ENCODE data around the gene ARHGEF4.

ARHGEF4 gene

GRCh38 chr2:130872741-130873125, 36.0 kb downstream of the ARHGEF4 start:
- Mint-ChIP-seq H3K27ac (no peak overlapping the region), H3K4me1 (ENCODE audit: low read depth) (peaks cover 8% of the 10 kb centered on the region), H3K36me3 (ENCODE audit: low read depth) (no peaks in the 10 kb centered on the region), H3K27me3 (peaks cover 17% of the 10 kb centered on the region), H3K4me3 (no peak overlapping the region), H3K9me3 (no peaks in the 10 kb centered on the region)
- no peak for DNase-seq

DNA sequence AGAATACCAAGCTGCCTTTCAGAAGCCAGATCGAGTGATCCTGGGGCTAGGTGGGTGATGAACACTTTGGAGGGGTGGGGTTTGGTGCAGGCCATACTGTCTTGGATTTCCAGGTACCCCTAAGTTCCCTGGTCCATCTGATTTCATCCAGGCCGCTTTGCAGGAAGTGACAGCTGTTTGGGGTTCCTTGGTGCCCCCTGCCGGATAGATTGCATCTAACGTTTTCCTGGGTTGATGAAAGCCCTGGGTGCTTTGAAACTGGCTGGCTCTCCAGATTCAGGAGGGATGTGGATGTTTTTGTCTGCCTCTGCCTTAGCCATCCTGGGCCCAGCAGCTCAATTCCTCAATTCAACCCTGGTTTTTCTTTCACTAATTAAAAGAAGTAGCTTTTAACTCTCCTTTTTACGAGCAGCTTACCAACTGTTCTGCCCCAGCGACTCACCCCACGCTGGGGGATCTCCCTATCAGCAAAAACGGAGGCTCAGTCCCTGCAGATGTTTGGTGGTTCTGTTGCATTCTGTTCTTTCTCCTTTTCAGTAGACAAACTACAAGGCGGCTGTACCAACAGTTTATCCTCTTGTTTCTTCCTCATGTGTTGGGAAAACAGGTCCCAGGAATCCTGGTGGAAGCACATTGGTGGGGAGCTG, 37.1 kb downstream of the ARHGEF4 start:
- H3K4me3 Mint-ChIP-seq: no peak overlapping the region
- H3K27me3 Mint-ChIP-seq: peaks cover 17% of the 10 kb centered on the region
- peaks cover 8% of the 10 kb centered on the region for H3K4me1 Mint-ChIP-seq (ENCODE audit: low read depth)
- no peak overlapping the region for H3K27ac Mint-ChIP-seq
- no peaks in the 10 kb centered on the region for H3K9me3 Mint-ChIP-seq
- no peaks in the 10 kb centered on the region for H3K36me3 Mint-ChIP-seq (ENCODE audit: low read depth)
- peak; percentile 78 for DNase-seq

DNA sequence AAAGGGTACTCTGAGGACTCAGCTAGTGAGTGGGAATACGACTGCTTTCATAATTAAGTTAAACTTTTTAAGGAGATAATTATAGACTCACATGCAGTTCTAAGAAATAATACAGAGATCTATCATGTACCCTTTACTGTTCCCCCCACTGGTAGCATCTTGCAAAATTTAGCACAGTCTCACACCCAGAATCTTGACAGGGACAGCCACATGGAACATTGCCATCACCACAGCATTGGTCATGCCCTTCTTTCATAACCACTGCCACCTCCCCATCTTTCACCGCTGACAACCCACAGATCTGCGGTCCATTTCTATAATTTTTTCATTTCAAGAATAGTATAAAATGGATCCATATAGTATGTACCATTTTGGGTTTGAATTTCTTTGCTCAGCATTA, 37.8 kb downstream of the ARHGEF4 start:
- H3K27me3 Mint-ChIP-seq: peaks cover 17% of the 10 kb centered on the region
- H3K27ac Mint-ChIP-seq: no peak overlapping the region
- H3K4me1 Mint-ChIP-seq (ENCODE audit: low read depth): peaks cover 8% of the 10 kb centered on the region
- no peak for DNase-seq
- no peak overlapping the region for H3K4me3 Mint-ChIP-seq
- H3K9me3 Mint-ChIP-seq: no peaks in the 10 kb centered on the region
- no peaks in the 10 kb centered on the region for H3K36me3 Mint-ChIP-seq (ENCODE audit: low read depth)

GRCh38 chr2:130875935-130876334, 39.2 kb downstream of the ARHGEF4 start:
- no peaks in the 10 kb centered on the region for H3K36me3 Mint-ChIP-seq (ENCODE audit: low read depth)
- peaks cover 8% of the 10 kb centered on the region for H3K4me1 Mint-ChIP-seq (ENCODE audit: low read depth)
- H3K9me3 Mint-ChIP-seq: no peaks in the 10 kb centered on the region
- peaks cover 15% of the 10 kb centered on the region for H3K27me3 Mint-ChIP-seq
- no peak for DNase-seq
- H3K27ac Mint-ChIP-seq: no peak overlapping the region
- H3K4me3 Mint-ChIP-seq: no peak overlapping the region

GRCh38 chr2:130877258-130877657, 40.5 kb downstream of the ARHGEF4 start:
- no peak for DNase-seq
- Mint-ChIP-seq H3K27me3 (peaks cover 18% of the 10 kb centered on the region), H3K27ac (no peak overlapping the region), H3K4me1 (ENCODE audit: low read depth) (peaks cover 8% of the 10 kb centered on the region), H3K9me3 (no peaks in the 10 kb centered on the region), H3K4me3 (no peak overlapping the region), H3K36me3 (ENCODE audit: low read depth) (no peaks in the 10 kb centered on the region)

- H3K4me3 Mint-ChIP-seq: no peak overlapping the region
- H3K4me1 Mint-ChIP-seq (ENCODE audit: low read depth): peaks cover 8% of the 10 kb centered on the region
Measured at GRCh38 chr2:130878316-130878715, 41.6 kb downstream of the ARHGEF4 start.

GRCh38 chr2:130878933-130879332, 42.2 kb downstream of the ARHGEF4 start:
- H3K27ac Mint-ChIP-seq: no peak overlapping the region
- no peak for DNase-seq

More at GRCh38 chr2:130878316-130878715, 41.6 kb downstream of the ARHGEF4 start:
- DNase-seq: peak; percentile 14
- no peaks in the 10 kb centered on the region for H3K9me3 Mint-ChIP-seq
- H3K36me3 Mint-ChIP-seq (ENCODE audit: low read depth): no peaks in the 10 kb centered on the region
- no peak overlapping the region for H3K27ac Mint-ChIP-seq
- H3K27me3 Mint-ChIP-seq: peaks cover 22% of the 10 kb centered on the region

DNA sequence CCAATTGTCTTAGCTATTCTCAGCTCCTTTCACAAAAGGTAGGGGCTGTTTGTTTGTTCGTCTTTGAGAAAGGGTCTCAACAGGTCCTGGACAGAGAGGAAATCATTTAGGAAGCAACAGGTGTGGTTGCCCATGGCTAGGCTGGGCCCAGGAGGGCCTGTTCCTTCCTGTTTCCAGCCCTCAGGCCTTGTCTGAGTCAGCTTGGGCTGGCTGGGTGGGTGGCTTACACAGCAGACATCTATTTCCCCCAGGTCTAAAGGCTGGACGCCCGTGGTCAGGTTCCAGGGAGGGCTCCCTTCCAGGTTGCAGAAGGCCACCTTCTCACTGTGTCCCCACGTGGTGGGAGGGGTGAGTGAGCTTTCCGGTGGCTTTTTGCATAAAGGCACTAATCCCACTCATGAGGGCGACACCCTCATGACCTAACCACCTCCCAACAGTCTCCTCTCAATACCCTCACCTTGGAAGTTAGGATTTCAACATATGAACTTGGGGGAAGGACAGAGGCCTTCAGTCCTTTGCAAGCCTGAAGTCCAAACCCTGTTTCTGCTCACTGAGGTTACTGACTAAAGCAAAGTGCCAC, 45.5 kb downstream of the ARHGEF4 start:
- no peak overlapping the region for H3K27ac Mint-ChIP-seq
- peaks cover 7% of the 10 kb centered on the region for H3K27me3 Mint-ChIP-seq
- no peaks in the 10 kb centered on the region for H3K4me1 Mint-ChIP-seq (ENCODE audit: low read depth)
- DNase-seq: no peak
- H3K36me3 Mint-ChIP-seq (ENCODE audit: low read depth): no peaks in the 10 kb centered on the region
- no peak overlapping the region for H3K4me3 Mint-ChIP-seq
- no peaks in the 10 kb centered on the region for H3K9me3 Mint-ChIP-seq

More at GRCh38 chr2:130878933-130879332, 42.2 kb downstream of the ARHGEF4 start:
- Mint-ChIP-seq H3K9me3 (no peaks in the 10 kb centered on the region), H3K4me1 (ENCODE audit: low read depth) (peaks cover 6% of the 10 kb centered on the region), H3K4me3 (no peak overlapping the region), H3K27me3 (peaks cover 22% of the 10 kb centered on the region), H3K36me3 (ENCODE audit: low read depth) (no peaks in the 10 kb centered on the region)

DNA sequence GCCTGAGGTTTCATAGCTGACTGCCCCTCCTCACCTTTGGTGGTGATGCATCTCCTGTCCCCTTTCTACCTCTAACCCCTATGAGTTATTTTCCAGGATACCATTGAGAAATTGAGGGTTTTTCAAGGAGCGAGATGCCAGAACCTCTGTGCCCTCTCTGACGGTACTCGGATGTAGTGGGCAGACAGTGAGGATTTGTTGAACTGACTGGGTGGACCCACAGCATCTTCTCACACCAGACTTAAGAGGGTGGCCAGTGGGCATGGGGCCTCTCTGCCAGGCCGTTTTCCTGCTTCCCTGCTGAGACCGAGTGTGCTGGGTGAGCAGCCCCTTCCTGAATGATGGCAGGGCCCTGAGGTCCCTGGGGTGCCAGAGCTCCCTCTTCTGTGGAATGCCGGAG, 46.3 kb downstream of the ARHGEF4 start:
- peaks cover 7% of the 10 kb centered on the region for H3K27me3 Mint-ChIP-seq
- no peak overlapping the region for H3K27ac Mint-ChIP-seq
- H3K9me3 Mint-ChIP-seq: no peaks in the 10 kb centered on the region
- no peak overlapping the region for H3K4me3 Mint-ChIP-seq
- no peaks in the 10 kb centered on the region for H3K36me3 Mint-ChIP-seq (ENCODE audit: low read depth)
- DNase-seq: no peak
- no peaks in the 10 kb centered on the region for H3K4me1 Mint-ChIP-seq (ENCODE audit: low read depth)

DNA sequence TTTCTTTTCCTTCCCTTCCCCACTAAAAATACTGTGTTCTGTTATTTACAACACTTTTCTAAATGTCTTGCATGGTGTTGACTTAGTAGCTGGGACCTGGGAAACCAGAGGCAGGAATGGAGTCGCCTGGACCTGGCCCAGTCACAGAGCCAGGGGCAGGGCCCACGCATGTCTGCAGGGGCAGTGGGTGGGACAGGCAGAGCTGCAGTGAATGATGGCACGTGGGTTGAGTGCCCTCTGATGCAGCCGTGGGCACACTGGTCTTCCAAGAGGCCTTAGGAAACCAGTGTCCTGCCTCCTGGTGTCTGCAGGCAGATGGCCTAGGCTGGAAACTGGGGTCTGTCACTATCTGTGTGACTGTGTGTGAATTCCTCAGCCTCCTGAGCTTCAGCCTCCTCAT, 46.8 kb downstream of the ARHGEF4 start:
- no peaks in the 10 kb centered on the region for H3K4me1 Mint-ChIP-seq (ENCODE audit: low read depth)
- H3K27ac Mint-ChIP-seq: no peak overlapping the region
- H3K27me3 Mint-ChIP-seq: peaks cover 7% of the 10 kb centered on the region
- DNase-seq: no peak
- H3K36me3 Mint-ChIP-seq (ENCODE audit: low read depth): no peaks in the 10 kb centered on the region
- no peak overlapping the region for H3K4me3 Mint-ChIP-seq
- no peaks in the 10 kb centered on the region for H3K9me3 Mint-ChIP-seq

DNA sequence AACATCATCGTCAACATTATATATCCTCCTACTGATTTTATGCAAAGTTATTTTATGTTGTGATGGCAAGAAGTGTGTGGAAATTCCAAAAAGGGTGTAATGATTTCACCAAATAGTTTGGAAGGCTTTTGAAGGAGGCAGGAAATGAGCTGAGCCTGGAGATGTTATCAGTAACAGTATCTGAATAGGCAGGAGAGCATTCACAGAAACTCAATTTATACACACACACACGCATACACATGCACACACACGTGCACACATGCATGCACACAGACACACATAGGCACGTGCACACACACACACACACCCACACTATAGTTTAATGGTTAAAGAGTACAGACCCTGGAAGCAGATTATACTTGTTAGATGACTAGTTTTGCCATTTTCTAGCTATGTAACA, 47.3 kb downstream of the ARHGEF4 start:
- no peaks in the 10 kb centered on the region for H3K9me3 Mint-ChIP-seq
- H3K36me3 Mint-ChIP-seq (ENCODE audit: low read depth): no peaks in the 10 kb centered on the region
- no peak overlapping the region for H3K27ac Mint-ChIP-seq
- H3K4me1 Mint-ChIP-seq (ENCODE audit: low read depth): no peaks in the 10 kb centered on the region
- H3K27me3 Mint-ChIP-seq: peaks cover 7% of the 10 kb centered on the region
- DNase-seq: no peak
- H3K4me3 Mint-ChIP-seq: no peak overlapping the region

- Mint-ChIP-seq H3K27ac (no peak overlapping the region), H3K36me3 (ENCODE audit: low read depth) (no peaks in the 10 kb centered on the region), H3K27me3 (peaks cover 7% of the 10 kb centered on the region), H3K4me3 (no peak overlapping the region), H3K9me3 (no peaks in the 10 kb centered on the region), H3K4me1 (ENCODE audit: low read depth) (no peaks in the 10 kb centered on the region)
- no peak for DNase-seq
Measured at GRCh38 chr2:130884503-130884902, 47.8 kb downstream of the ARHGEF4 start.

DNA sequence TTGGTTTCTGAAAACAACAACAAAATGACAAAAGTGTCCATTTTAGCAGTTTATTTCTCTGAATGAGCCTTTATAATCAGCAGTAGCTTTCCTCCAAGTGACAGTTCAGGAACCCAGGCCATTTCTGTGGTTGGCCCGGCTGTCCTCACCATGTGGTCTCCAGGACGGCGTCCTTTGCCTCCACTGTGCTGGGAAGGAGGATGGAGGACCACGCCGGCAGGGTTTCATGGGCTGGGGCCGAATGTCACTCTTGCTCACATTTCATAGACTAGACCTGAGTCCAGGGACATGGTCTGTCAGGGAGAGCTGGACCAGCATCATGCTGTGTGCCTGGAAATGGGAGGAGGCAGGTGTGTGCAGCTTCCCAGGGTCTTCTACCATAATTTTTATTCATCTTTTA, 50.9 kb downstream of the ARHGEF4 start:
- Mint-ChIP-seq H3K27ac (no peak overlapping the region), H3K4me3 (no peak overlapping the region), H3K36me3 (ENCODE audit: low read depth) (no peaks in the 10 kb centered on the region), H3K4me1 (ENCODE audit: low read depth) (no peaks in the 10 kb centered on the region), H3K27me3 (peaks cover 3% of the 10 kb centered on the region), H3K9me3 (no peaks in the 10 kb centered on the region)
- no peak for DNase-seq

DNA sequence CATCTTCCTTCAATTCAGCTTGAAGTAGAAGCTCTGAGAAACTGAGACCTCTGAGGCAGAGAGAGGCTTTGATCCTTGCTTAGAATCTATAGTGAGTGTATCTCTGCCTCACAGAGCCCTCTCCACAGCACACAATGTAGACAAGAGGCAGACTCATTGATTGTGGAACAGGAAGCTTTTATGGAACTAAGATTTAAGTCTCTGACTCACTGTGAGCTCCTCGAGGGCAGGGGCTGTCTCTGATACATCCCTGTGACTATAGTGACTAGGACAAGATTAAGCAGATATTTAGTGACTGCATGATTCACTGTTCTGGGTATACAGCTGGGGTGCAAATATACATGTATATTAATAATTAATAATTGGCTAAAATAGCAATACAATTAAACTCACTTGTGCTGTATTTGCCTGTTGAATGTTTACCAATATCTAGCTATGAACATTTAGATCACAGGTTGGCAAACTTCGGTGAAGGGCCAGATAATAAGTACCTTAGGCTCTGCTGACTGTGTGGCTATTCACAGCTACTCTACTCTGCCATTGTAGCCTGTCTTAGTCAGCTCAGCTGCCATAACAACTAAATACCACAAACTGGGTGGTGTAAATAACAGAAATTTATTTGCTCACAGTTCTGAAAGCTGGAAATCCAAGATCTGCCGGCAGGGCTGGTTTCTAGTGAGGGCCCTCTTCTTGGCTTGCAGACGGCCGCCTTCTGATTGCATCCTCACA, 54.4 kb downstream of the ARHGEF4 start:
- DNase-seq: no peak
- Mint-ChIP-seq H3K4me1 (ENCODE audit: low read depth) (no peaks in the 10 kb centered on the region), H3K4me3 (no peak overlapping the region), H3K36me3 (ENCODE audit: low read depth) (no peaks in the 10 kb centered on the region), H3K27ac (no peak overlapping the region), H3K27me3 (peaks cover 24% of the 10 kb centered on the region), H3K9me3 (no peaks in the 10 kb centered on the region)

GRCh38 chr2:130891966-130892365, 55.3 kb downstream of the ARHGEF4 start:
- Mint-ChIP-seq H3K27me3 (peaks cover 24% of the 10 kb centered on the region), H3K9me3 (no peaks in the 10 kb centered on the region), H3K4me3 (no peak overlapping the region), H3K4me1 (ENCODE audit: low read depth) (no peaks in the 10 kb centered on the region), H3K27ac (no peak overlapping the region), H3K36me3 (ENCODE audit: low read depth) (no peaks in the 10 kb centered on the region)
- DNase-seq: no peak
